Measurements from ENCODE around the gene BRAF. TPM values are rescaled to one million over a fixed set of nuclear protein-coding genes. Genes with fewer than 3 reads are reported as not detected.

BRAF gene
- total RNA-seq, 1 experiment from 2014 or later: 31.3 TPM

DNA sequence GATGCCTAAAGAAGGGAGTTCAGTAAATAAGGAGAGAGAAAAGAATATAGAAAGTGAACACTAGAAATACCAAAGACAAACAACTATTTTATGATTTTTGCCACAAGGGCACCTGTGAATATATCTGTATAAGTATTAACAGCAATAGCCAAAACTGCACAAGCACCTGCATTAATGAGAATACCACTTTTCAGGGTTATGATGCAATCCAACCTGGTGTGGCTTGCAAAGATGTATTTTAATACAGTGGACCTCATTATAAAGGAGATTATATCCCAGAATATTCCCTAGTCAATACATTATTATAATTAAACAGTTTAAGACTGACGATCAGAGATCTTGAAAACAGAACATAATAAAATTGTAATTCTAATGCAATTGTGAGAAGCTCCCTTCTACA, 4.0 kb downstream of the BRAF start:
- Mint-ChIP-seq H3K4me1 (ENCODE audit: low read depth, unreplicated experiment) (no peaks in the 10 kb centered on the region), H3K4me3 (ENCODE audit: low read depth, unreplicated experiment) (no peak overlapping the region), H3K27ac (ENCODE audit: unreplicated experiment) (no peak overlapping the region), H3K36me3 (ENCODE audit: insufficient read depth, unreplicated experiment) (no peaks in the 10 kb centered on the region), H3K27me3 (ENCODE audit: unreplicated experiment) (no peaks in the 10 kb centered on the region), H3K9me3 (ENCODE audit: low read depth, unreplicated experiment) (no peaks in the 10 kb centered on the region)
- CTCF ChIA-PET: no interaction called here
- DNase-seq: no peak
- intact Hi-C loops (cut with micrococcal nuclease; ENCODE audit: unreplicated experiment): loop anchor here (5.0 to 10.0 kb wide), 2 partner anchors 108 to 226 kb away; partner anchors contain the start of gene NDUFB2
- BruUV-seq (replicated peaks): no TSS peak
- TF ChIP-seq, protein P1, sequence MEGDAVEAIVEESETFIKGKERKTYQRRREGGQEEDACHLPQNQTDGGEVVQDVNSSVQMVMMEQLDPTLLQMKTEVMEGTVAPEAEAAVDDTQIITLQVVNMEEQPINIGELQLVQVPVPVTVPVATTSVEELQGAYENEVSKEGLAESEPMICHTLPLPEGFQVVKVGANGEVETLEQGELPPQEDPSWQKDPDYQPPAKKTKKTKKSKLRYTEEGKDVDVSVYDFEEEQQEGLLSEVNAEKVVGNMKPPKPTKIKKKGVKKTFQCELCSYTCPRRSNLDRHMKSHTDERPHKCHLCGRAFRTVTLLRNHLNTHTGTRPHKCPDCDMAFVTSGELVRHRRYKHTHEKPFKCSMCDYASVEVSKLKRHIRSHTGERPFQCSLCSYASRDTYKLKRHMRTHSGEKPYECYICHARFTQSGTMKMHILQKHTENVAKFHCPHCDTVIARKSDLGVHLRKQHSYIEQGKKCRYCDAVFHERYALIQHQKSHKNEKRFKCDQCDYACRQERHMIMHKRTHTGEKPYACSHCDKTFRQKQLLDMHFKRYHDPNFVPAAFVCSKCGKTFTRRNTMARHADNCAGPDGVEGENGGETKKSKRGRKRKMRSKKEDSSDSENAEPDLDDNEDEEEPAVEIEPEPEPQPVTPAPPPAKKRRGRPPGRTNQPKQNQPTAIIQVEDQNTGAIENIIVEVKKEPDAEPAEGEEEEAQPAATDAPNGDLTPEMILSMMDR (IDR thresholded peaks at IDR 0.05; ENCODE audit: unreplicated experiment): no peak

DNA sequence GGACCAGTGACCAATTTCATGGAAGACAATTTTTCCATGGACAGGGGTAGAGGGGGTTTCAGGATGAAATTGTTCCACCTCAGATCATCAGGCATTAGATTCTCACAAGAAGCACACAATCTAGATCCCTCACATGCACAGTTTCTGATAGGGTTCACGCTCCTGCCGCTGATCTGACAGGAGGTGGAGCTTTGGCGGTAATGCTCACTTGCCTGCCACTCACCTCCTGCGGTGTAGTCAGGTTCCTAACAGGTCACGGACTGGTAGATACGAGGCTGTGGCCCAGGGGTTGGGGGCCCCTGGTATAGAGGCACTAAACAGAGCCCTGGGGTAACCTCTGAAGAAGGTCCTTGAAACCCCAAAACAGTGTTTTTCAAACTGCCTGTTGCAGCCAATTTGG, 6.5 kb downstream of the BRAF start:
- Mint-ChIP-seq H3K27me3 (ENCODE audit: unreplicated experiment) (no peaks in the 10 kb centered on the region), H3K36me3 (ENCODE audit: insufficient read depth, unreplicated experiment) (no peaks in the 10 kb centered on the region), H3K4me1 (ENCODE audit: low read depth, unreplicated experiment) (peaks cover 2% of the 10 kb centered on the region), H3K4me3 (ENCODE audit: low read depth, unreplicated experiment) (no peak overlapping the region), H3K27ac (ENCODE audit: unreplicated experiment) (no peak overlapping the region), H3K9me3 (ENCODE audit: low read depth, unreplicated experiment) (no peaks in the 10 kb centered on the region)
- intact Hi-C loops (cut with micrococcal nuclease; ENCODE audit: unreplicated experiment): no loop called here
- CTCF ChIA-PET: no interaction called here
- no TSS peak for BruUV-seq (replicated peaks)
- DNase-seq: no peak
- TF ChIP-seq, protein P1 (IDR thresholded peaks at IDR 0.05; ENCODE audit: unreplicated experiment): no peak

DNA sequence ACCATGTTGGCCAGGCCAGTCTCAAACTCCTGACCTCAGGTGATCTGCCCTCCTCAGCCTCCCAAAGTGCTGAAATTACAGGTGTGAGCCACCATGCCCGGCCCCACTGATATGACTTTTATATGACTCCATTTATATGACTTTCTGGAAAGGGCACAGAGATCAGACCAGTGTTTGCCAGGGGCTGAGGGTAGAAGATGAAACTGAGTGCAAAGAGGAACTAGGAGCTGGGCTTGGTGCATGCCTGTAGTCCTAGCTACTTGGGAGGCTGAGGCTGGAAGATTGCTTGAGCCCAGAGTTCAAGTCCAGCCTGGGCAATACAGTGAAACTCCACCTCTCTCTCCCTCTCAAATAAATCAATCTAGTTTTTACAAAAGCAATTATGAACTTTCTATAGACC, 7.5 kb downstream of the BRAF start:
- Mint-ChIP-seq H3K4me3 (ENCODE audit: low read depth, unreplicated experiment) (no peak overlapping the region), H3K27ac (ENCODE audit: unreplicated experiment) (no peak overlapping the region), H3K4me1 (ENCODE audit: low read depth, unreplicated experiment) (peaks cover 9% of the 10 kb centered on the region), H3K9me3 (ENCODE audit: low read depth, unreplicated experiment) (no peaks in the 10 kb centered on the region), H3K27me3 (ENCODE audit: unreplicated experiment) (no peaks in the 10 kb centered on the region), H3K36me3 (ENCODE audit: insufficient read depth, unreplicated experiment) (no peaks in the 10 kb centered on the region)
- no TSS peak for BruUV-seq (replicated peaks)
- intact Hi-C loops (cut with micrococcal nuclease; ENCODE audit: unreplicated experiment): no loop called here
- CTCF ChIA-PET: no interaction called here
- DNase-seq: no peak
- TF ChIP-seq, protein P1 (IDR thresholded peaks at IDR 0.05; ENCODE audit: unreplicated experiment): no peak

DNA sequence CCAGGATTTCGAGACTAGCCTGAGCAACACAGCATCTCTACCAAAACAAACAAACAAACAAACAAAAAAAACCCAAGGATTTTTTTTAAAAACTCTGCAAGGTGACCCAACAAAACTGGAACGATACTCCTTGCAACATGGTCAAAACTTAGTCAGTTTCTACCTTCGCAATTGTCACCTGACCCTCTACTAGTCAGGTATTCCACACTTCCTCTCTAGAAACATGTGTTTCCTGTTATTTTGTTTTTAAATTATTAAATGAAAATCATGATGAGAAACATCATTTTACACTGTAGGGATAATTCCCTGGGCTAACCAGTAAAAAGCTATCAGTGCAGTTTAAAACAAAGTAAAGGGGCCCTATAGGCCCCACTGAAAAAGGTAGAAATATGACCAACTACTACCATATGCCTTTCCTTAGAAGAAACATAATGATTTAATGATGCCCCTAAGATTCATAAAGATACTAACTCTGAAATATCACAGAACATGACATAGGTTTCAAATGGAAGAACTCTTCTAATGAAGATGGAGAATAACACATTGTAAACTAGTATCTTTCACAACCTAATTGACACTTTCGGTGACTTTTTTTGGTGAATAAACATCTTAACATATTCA, 8.7 kb downstream of the BRAF start:
- CTCF ChIA-PET: no interaction called here
- no TSS peak for BruUV-seq (replicated peaks)

More for the DNA sequence above, 8.7 kb downstream of the BRAF start:
- Mint-ChIP-seq H3K36me3 (ENCODE audit: insufficient read depth, unreplicated experiment) (no peaks in the 10 kb centered on the region), H3K9me3 (ENCODE audit: low read depth, unreplicated experiment) (no peaks in the 10 kb centered on the region), H3K27me3 (ENCODE audit: unreplicated experiment) (no peaks in the 10 kb centered on the region), H3K4me1 (ENCODE audit: low read depth, unreplicated experiment) (peaks cover 9% of the 10 kb centered on the region), H3K4me3 (ENCODE audit: low read depth, unreplicated experiment) (no peak overlapping the region), H3K27ac (ENCODE audit: unreplicated experiment) (no peak overlapping the region)
- DNase-seq: no peak
- TF ChIP-seq, protein P1 (IDR thresholded peaks at IDR 0.05; ENCODE audit: unreplicated experiment): no peak
- intact Hi-C loops (cut with micrococcal nuclease; ENCODE audit: unreplicated experiment): no loop called here
